Choroid plexus epithelial cell (primary cell): ENCODE data around the gene ALG12.

Experiments
- DNase-seq: peaks from one replicate; pipeline ENCODE4 v3.0.0-alpha.2; 2010; ENCODE audit warnings: low read depth
- H3K4me3 ChIP-seq: 2 replicates; pipeline ENCODE4 v1.5.1; 2011; ENCODE audit warnings: low read depth, mild to moderate bottlenecking, control low read depth, low read length, moderate library complexity
- CTCF ChIP-seq: conservative IDR thresholded peaks from 2 replicates; pipeline ENCODE4 v1.5.1; 2011; ENCODE audit warnings: low read depth, mild to moderate bottlenecking, control low read depth, inconsistent platforms, low read length, moderate library complexity

ALG12 gene

GRCh38 chr22:49862496-49862776, 55.8 kb downstream of the ALG12 start:
- TF ChIP-seq CTCF = no peak
- no peak overlapping the region for H3K4me3 ChIP-seq
- DNase-seq = no peak

GRCh38 chr22:49861642-49862495, 56.4 kb downstream of the ALG12 start:
- H3K4me3 ChIP-seq = no peak overlapping the region
- TF ChIP-seq CTCF = no peak
- no peak for DNase-seq

GRCh38 chr22:49858827-49859226, 59.4 kb downstream of the ALG12 start:
- no peak overlapping the region for H3K4me3 ChIP-seq
- TF ChIP-seq CTCF = no peak
- DNase-seq = no peak

- no peak for TF ChIP-seq CTCF
- no peak for DNase-seq
These were observed 61.2 kb downstream of the ALG12 start for GRCh38 chr22:49856766-49857618.

GRCh38 chr22:49856343-49856742, 61.9 kb downstream of the ALG12 start:
- no peak for DNase-seq
- H3K4me3 ChIP-seq = no peak overlapping the region
- no peak for TF ChIP-seq CTCF

More at GRCh38 chr22:49856766-49857618, 61.2 kb downstream of the ALG12 start:
- H3K4me3 ChIP-seq = no peak overlapping the region

GRCh38 chr22:49855251-49855911, 62.9 kb downstream of the ALG12 start:
- no peak for TF ChIP-seq CTCF
- H3K4me3 ChIP-seq = peak overlapping the region; percentile 79
- peak; percentile 42 for DNase-seq
